ENCODE data around the gene SLC16A10. TPM values are rescaled to one million over a fixed set of nuclear protein-coding genes. Genes with fewer than 3 reads are reported as not detected.

SLC16A10 gene
- total and polyA plus RNA-seq, 2 of the 8 experiments (the other 6 are each of a cell fraction or from before 2014, with no cell fraction given), result 18.6 to 23.2 TPM

DNA sequence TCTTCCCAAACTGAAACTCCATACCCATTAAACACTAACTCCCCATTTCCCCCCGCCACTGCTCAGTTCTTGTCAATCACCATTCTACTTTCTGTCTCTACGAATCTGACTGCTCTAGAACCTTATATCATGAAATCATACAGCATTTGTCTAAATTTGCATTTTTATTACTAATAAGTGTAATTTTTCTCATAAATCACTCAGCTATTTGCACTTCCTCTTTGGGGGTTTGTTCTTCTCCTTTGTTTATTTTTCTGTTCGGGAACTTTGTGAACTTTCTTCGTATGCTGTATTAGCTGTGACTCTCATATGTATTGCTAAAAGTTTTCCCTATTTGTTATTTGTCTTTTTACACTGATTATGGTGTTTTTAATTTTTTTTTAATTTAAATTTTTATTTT is 152.2 kb downstream of the SLC16A10 start (continued):
- TF ChIP-seq CHD7 (IDR thresholded peaks at IDR 0.05; ENCODE audit: insufficient replicate concordance, low read length) (no peak), E2F6 (IDR thresholded peaks at IDR 0.05) (no peak), SP4 (IDR thresholded peaks at IDR 0.05; ENCODE audit: low read length) (no peak), KDM4A (IDR thresholded peaks at IDR 0.05; ENCODE audit: low read depth, low read length, severe bottlenecking) (no peak)
